HG03103 (cell line): ENCODE data around the gene TCEA2.

Experiments used
- ATAC-seq: cut with Tn5 transposase; IDR thresholded peaks from one replicate; pipeline ENCODE4 v1.9.1; 2021; ENCODE audit warnings: low read depth; ENCODE audit not compliant: unreplicated experiment

TCEA2 gene

DNA sequence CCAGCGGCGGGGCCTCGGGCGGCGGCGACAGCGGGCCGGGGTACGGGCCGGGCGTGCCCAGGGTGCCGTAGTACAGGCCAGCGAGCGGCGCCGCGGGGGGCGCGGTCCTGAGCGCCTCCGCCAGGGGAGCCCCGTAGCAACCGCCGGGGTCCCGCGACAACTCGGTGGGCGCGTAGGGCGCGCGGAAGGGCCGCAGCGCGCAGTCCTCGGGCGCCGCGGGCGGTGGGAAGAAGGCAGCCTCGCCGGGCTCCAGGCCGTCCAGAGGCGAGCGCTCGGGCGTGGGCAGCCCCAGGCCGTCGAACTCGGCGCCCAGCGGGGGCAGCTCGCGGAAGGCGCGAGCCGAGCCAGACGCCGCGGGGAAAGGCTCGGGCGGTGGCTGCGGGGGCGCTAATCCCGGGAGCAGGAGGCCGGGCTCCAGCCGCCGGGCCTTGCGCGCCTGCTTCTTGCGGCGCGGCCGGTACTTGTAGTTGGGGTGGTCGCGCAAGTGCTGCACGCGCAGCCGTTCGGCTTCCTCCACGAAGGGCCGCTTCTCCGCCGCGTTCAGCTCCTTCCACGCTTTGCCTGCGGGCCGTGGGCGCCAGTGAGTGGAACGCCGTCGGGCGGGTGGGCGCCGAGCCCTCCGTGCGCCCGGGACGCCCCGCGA lies 14.5 kb upstream of the TCEA2 start:
- no peak for ATAC-seq

DNA sequence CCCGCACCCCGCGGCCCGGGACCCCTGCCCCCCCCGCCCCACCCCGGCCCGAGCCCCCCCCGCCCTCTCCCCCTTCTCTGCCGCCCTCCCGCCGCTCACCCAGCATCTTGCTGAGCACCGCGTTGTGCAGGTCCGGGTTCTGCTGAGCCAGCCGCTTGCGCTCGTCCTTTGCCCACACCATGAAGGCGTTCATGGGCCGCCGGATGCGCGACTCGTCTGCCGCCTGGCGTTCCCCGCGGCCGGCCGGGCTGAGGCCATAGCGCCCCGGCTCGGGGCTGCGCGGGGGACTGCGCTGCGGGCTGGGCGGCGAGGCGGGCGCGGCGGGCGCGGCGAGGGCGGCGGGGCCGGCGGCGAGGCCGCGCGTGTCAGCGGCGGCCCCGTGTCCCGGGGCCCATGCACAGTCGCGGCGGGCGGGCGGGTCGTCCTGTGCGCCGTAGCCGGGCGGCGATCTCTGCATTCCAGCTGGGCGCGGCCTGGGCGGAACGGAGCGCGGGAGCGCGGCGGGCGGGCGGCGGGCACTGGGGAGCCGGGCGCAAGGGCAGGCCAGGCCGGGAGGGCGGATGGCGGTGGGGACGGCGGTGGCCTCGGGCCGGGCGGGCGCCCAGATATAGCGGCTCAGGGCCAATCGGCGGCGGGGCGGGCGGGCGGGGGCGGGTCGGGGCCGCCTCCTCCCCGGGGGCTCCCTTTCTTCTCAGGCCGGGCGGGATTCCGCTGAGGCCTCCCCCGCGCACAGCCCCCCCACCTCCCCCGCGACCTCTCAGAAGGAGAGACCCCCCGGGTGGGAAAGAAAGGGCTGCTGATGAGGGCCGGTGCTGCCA lies 13.7 kb upstream of the TCEA2 start, which contains the start of gene SOX18:
SOX18 (minus strand) TSS at position 580 of the 818 bp plus-strand sequence; CDS start at position 457, 123 bp downstream.
- ATAC-seq: no peak

GRCh38 chr20:64049878-64050260 lies 13.1 kb upstream of the TCEA2 start:
- no peak for ATAC-seq

- ATAC-seq: no peak
These were observed 12.6 kb upstream of the TCEA2 start for GRCh38 chr20:64050261-64051032.

GRCh38 chr20:64051033-64051452 lies 12.0 kb upstream of the TCEA2 start:
- ATAC-seq: no peak

GRCh38 chr20:64051561-64052325 lies 11.3 kb upstream of the TCEA2 start:
- no peak for ATAC-seq

- ATAC-seq: no peak
These were observed 10.7 kb upstream of the TCEA2 start for GRCh38 chr20:64052326-64052722.

DNA sequence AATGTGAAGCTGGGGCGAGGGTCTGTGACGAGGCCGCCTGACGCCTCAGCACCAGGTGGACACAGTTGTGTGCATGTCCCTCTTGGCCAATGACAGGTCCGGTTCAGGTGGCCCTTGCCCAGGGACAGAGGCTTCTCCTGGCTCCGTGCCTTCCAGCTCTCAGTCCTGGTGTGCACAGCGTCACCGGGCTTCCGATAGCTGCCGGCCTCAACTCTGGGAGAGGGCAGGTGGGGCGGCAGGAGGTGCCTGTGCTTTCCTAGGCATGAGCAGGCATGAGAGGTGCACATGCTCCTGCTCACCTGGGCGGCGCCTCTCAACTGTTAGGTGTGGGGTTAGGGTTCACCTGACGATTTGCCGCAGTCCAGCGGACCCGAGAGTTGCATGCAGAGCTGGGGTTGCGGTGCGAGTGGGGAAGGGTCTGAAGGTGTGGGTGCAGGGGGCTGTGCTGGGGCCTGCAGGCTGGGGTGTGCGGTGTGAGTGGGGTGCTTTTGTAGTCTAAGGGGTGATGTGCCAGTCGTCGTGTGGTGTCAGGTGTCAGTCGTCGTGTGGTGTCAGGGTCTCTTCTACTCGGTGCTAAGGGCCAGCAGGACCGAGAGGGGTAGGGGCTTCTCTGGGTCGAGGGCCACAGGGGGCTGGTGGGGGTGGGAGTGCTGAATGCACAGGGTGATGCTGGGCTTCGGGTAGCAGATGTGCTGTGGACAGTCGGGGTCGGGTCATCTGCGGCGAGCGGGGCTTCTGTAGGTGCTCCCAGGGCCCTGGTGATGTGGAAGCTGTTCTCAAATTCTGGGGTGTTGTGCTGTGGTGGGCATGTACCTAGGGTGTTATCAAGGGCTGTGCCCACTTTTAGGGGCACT lies 9.8 kb upstream of the TCEA2 start:
- ATAC-seq: no peak

- no peak for ATAC-seq
These were observed 8.9 kb upstream of the TCEA2 start for GRCh38 chr20:64053841-64054661.

DNA sequence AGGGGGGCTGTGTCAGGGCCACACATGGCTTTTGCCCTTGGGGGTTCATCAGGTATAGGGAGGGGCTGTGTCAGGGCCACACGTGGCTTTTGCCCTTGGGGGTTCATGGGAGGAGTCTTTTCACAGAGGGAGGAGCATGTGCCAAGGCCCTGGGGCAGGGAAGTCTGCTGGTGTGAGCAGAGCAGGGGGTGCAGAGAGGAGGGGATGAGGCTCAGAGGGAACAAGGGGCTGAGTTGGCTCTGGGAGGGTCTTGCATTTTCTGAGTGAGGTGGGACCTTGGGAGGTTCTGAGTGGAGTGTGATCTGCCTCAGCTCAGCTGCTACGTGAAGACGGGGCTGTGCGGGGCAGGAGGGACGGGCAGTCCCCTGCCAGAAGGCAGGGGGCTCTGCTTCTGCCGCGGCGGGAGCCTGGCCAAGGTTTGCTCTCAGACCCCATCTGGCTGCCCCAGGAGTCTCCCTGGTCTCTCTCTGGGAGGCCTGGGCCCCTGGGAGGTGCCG lies 7.6 kb upstream of the TCEA2 start:
- no peak for ATAC-seq

- no peak for ATAC-seq
These were observed 6.9 kb upstream of the TCEA2 start for GRCh38 chr20:64055893-64056638.

GRCh38 chr20:64056639-64056888 lies 6.4 kb upstream of the TCEA2 start:
- ATAC-seq: no peak

DNA sequence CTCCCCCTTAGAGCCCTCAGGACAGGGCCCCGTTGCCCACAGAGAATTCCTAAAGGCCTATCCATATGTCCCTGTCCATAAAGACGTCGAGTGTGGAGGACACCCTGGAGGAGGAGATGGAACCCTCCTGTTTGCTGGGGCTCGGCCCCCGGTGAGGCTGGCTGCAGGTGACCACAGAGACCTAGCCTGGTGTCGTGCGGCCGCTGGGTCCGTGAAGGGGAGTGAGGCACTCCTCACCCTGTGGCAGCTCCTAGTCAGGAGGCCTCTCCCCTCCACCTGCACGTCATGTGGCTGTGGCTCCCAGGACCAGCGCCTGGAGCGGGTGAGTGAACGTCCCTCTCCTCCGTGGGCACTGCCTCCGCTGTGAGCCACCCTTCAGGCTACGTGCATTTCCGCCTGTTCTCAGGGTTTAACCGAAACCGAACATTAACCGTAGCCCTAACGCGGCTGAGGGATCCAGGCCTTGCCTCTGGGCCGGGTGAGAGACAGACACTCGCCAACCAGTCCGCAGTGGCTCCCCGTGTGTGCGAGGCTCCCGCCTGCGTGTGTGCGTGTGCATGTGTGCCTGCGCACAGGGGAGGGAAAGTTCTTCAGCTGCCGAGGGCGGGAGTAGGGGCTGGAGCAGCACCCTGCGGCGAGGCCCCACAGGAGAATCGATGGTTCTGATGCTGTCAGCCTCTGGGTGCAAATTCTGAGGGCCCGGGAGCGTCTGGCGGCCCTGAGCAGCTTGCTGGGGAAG lies 5.9 kb upstream of the TCEA2 start:
- ATAC-seq: peak; percentile 15

DNA sequence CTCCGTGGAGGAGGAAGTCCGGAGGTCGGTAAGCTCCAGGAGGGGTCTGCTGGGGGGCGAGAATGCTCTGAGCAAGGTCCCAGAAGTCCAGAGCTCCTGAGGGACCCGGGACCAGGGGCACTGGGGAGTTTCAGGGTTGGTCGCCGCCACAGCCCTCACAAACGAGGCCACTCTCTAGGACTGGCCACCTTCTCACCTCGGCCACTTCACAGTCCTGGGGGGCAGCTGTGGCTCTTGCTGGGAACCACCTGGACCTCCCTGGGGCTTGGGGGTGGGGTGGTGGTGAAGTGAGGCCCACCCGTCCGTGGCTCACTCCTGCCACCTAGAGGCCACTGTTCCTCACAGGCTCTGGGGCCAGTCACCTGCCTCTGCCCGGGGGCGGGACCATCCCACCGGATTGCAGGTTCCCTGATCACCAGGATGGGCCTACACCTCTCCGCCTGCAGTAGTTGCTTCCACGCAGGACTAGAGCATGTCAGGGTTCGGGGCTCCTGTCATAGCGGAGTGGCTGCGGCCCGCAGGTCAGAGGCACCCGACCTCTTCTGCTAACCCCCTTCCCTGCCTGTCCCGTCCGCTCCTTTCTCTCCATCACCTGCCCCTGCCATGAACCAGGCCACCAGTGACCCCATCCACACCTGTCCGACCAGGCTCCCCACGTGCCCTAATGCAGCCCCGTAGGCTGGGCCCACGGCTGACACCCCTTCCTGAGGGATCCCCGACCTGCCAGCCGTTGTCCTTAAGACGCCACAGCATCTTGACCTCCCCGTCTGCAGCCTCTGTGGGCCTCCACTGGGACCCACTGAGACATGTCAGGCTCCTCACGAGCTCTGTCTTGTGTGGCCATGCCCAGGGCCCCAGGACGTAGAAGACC lies 5.1 kb upstream of the TCEA2 start:
- ATAC-seq: peak; percentile 52

GRCh38 chr20:64058536-64058935 lies 4.5 kb upstream of the TCEA2 start:
- ATAC-seq: no peak

DNA sequence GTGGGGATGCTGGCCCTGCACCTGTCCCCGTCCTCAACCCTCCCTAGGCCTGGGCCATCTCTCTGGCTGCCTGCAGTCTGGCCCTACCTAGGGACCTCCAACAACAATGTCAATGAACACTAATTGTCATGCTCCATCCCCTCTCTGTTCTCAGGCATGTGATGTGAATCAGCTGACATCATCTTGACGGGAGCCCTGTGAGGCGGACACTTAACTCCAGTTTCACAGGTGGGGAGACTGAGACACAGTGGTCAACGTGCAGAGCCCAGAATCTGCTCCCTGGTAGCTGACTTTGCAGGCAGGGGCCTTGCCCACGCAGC lies 762 bp upstream of the TCEA2 start:
- no peak for ATAC-seq
